Adrenal gland (tissue), 5 donors: Measurements from ENCODE around the gene CNNM4.

Source experiments
- CTCF ChIP-seq, 6 experiments: fragments of 450-650 bp in 4 of 6; fragments of 200-600 bp in 2 of 6; sonication (generic) in 1 of 6; IDR thresholded peaks; 1 replicate in 5 of 6; 2 replicates in 1 of 6; pipeline versions ENCODE4 v1.5.1 to v1.8.0; 2016 to 2021; ENCODE audit warnings: antibody characterized with exemption in 6 of 6, mild to moderate bottlenecking in 2 of 6, moderate library complexity in 1 of 6
- POLR2A ChIP-seq, 2 donors: fragments of 450-650 bp; IDR thresholded peaks; one replicate each; pipeline ENCODE4 v1.6.1; 2017; ENCODE audit warnings: antibody characterized with exemption in 2 of 2, mild to moderate bottlenecking in 2 of 2, moderate library complexity in 1 of 2
- donor health status: DM: no; HTN: no; CAD: no.

GRCh38 chr2:96852667-96853066, 92.0 kb downstream of the CNNM4 start:
- TF ChIP-seq CTCF (IDR thresholded peaks at IDR 0.05) = no peak
- no peak for TF ChIP-seq POLR2A (IDR thresholded peaks at IDR 0.05)
